Heart right ventricle (tissue), 16 donors: ENCODE measurements around the gene NPAS2. TPM values are rescaled to one million over a fixed set of nuclear protein-coding genes. Genes with fewer than 3 reads are reported as not detected.

Experiments used
- ATAC-seq, 8 donors: fragments of 200-7000 bp; cut with Tn5 transposase; one replicate each; pipeline ENCODE4 v1.9.1; 2020; ENCODE audit warnings: mild to moderate bottlenecking in 8 of 8, moderate library complexity in 8 of 8, moderate number of reproducible peaks in 1 of 8
- DNase-seq, 2 donors: peaks; one replicate each; pipeline ENCODE4 v3.0.0-alpha.2; 2020
- H3K27ac ChIP-seq, 10 donors: fragments of 200-600 bp; sonication (generic) in 2 of 10; one replicate each; pipeline versions ENCODE4 v1.5.0 to v1.8.0; 2020 to 2022; ENCODE audit warnings: mild to moderate bottlenecking in 3 of 10
- H3K27me3 ChIP-seq, 7 donors: fragments of 200-600 bp; one replicate each; pipeline ENCODE4 v1.8.0; 2021 to 2022; ENCODE audit warnings: mild to moderate bottlenecking in 2 of 7
- H3K36me3 ChIP-seq, 9 donors: fragments of 200-600 bp; sonication (generic) in 1 of 9; one replicate each; pipeline versions ENCODE4 v1.5.0 to v1.8.0; 2020 to 2022; ENCODE audit warnings: mild to moderate bottlenecking in 2 of 9
- H3K4me1 ChIP-seq, 9 donors: fragments of 200-600 bp; sonication (generic) in 1 of 9; one replicate each; pipeline versions ENCODE4 v1.5.0 to v1.8.0; 2020 to 2022; ENCODE audit warnings: mild to moderate bottlenecking in 4 of 9
- H3K4me3 ChIP-seq, 10 donors: fragments of 200-600 bp; sonication (generic) in 2 of 10; one replicate each; pipeline versions ENCODE4 v1.5.0 to v1.8.0; 2020 to 2022; ENCODE audit warnings: mild to moderate bottlenecking in 7 of 10, moderate library complexity in 2 of 10
- H3K9me3 ChIP-seq, 11 donors: fragments of 200-600 bp in 10 of 11; sonication (generic) in 2 of 11; one replicate each; pipeline versions ENCODE4 v1.5.0 to v1.8.0; 2013 to 2022; ENCODE audit warnings: mild to moderate bottlenecking in 2 of 11, control low read depth in 1 of 11, moderate library complexity in 1 of 11
- WGBS, 2 donors: extraction: QIAGEN DNeasy Blood & Tissue Kit; methylation state at CpG; one replicate each; pipeline ENCODE4 v1.1.7; 2013; ENCODE audit warnings: inconsistent platforms in 1 of 2; 5-methylcytosine and 5-hydroxymethylcytosine counted together
- intact Hi-C, 10 donors: fragments of 100-400 bp; cut with DNase I; formaldehyde crosslinking; loops; one replicate each; pipeline versions ENCODE4 v1.11.1 to v1.14.2; 2022
- polyA plus RNA-seq, 2 donors: library from polyadenylated mRNA; stranded (reverse); fragments of 200-250 nt; gene quantifications; one replicate each; pipeline ENCODE4 v1.2.3, GENCODE V29; 2013
- total RNA-seq, 10 donors: library from RNA; stranded (reverse); fragmentation: NEBNext Ultra II Directional in 3 of 10; extraction: Animal tissue kit (Norgen Biotek cat#: 25700) in 3 of 10; gene quantifications; one replicate each; pipeline versions ENCODE4 v1.2.1 to v1.2.4, GENCODE V29; 2021 to 2023
- TF ChIP-seq, protein P1 (sequence below), 9 donors: fragments of 200-600 bp; sonication (generic) in 2 of 9; IDR thresholded peaks; one replicate each; pipeline versions ENCODE4 v1.5.0 to v1.8.0; 2021 to 2022; ENCODE audit warnings: antibody characterized with exemption in 9 of 9, mild to moderate bottlenecking in 5 of 9, moderate library complexity in 1 of 9
- donor health status: Arrhythmogenic right ventricular cardiomyopathy.
- donor health status: ischemic (EF 13 %, LVEDD 7.1; RV severe dilation, severe dysfunction).
- donor health status: healthy with polysubstance abuse.
- donor health status: DM: no; HTN: yes; CAD: no.
- donor health status: DM: no; HTN: no; CAD: no.
- donor health status: ischemic (EF 25% LVEDD 6.9; RV normal size, moderate dysfunction).
- donor health status: ischemic (EF 25% LVEDD 5.7; RV mildly dilated, moderate dysfunction).
- donor health status: healthy.
- donor health status: DM: yes; HTN: yes; CAD: no.
- donor health status: Ischemic cardiomyopathy.
- donor health status: ischemic (EF 35%, LVEDD 5.7; RV mildly dilated, moderate dysfunction).
- donor health status: nonischemic (EF 11% LVEDD 7.7; RV severe dilation, severe dysfunction).
- donor health status: DM: yes; HTN: yes; CAD: no.
- donor health status: PGD.
- donor health status: ischemic (EF 29% LVEDD 5.4; RV normal size, mild dysfunction).
- donor health status: nonischemic (EF 23%, LVEDD 6.1; RV moderate dilation, normal function).

The NPAS2 gene
- total and polyA plus RNA-seq, 12 donors: 32.1 to 70.1 (median 41.2) TPM

DNA sequence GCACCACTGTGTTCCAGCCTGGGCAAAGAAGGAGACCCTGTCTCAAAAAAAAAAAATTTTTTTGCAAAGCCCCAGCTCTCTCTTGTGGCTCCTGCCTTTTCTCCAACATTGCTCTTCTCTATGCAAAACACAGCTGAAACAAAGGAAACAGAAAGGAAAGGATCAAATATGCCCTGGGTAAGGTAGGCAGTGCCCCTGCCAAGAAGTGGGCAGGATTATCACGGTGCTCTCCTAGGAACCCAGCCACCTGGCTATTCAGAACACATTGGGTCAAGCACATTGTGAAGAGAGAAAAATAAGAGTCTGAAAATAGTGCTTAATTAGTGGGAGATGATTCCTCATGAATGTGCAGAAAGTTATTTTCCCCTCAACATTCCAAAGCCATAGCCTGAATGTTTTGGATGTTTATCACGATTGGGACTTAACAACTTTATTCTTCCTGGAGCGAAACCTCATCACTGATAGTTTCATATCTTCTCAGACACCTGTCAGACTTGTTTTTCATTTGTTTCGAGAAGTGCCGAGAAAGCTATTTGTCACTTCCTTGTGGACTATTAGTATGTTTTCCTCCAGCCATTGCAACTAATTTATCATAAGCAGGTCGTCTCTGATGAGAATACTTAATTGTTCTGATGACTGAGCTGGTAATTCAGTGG lies 139.4 kb downstream of the NPAS2 start:
- H3K9me3 ChIP-seq: no peaks in the 10 kb centered on the region
- H3K4me3 ChIP-seq: no peak overlapping the region
- intact Hi-C loops: no loop called here
- H3K27me3 ChIP-seq: no peaks in the 10 kb centered on the region
- DNase-seq (no peak), ATAC-seq (no peak)
- H3K27ac ChIP-seq: no peak overlapping the region
- H3K36me3 ChIP-seq: peaks cover 0 to 5% (median 0%) of the 10 kb centered on the region in 9 donors
- H3K4me1 ChIP-seq: peaks cover 4 to 46% (median 33%) of the 10 kb centered on the region in 9 donors
- TF ChIP-seq, protein P1, sequence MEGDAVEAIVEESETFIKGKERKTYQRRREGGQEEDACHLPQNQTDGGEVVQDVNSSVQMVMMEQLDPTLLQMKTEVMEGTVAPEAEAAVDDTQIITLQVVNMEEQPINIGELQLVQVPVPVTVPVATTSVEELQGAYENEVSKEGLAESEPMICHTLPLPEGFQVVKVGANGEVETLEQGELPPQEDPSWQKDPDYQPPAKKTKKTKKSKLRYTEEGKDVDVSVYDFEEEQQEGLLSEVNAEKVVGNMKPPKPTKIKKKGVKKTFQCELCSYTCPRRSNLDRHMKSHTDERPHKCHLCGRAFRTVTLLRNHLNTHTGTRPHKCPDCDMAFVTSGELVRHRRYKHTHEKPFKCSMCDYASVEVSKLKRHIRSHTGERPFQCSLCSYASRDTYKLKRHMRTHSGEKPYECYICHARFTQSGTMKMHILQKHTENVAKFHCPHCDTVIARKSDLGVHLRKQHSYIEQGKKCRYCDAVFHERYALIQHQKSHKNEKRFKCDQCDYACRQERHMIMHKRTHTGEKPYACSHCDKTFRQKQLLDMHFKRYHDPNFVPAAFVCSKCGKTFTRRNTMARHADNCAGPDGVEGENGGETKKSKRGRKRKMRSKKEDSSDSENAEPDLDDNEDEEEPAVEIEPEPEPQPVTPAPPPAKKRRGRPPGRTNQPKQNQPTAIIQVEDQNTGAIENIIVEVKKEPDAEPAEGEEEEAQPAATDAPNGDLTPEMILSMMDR (IDR thresholded peaks at IDR 0.05): no peak
- WGBS, 2 donors: 37 to 42% methylated on average over 6 of the region's 6 CpGs

DNA sequence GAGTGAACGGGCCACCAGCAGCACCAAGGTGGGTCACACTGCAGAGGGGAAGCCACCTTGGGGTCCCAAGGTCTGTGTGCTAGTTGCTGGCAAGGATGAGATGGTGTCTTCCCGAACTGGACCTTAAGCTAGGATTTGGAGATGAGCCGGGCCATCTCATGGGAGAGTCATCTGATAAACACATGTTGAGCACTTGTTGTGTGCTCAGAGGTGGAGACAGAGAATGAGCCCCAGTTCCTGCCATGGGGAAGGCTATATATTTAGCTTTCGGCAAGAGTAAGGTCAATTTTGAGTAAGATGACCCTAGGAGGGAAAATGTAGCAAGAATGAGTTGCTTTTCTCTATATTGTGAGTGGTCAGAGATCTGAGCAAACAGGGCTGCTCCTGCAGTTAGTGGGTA lies 140.7 kb downstream of the NPAS2 start:
- no peaks in the 10 kb centered on the region for H3K27me3 ChIP-seq
- intact Hi-C loops: no loop called here
- H3K36me3 ChIP-seq: peaks cover 0 to 15% (median 0%) of the 10 kb centered on the region in 9 donors
- no peak overlapping the region for H3K4me3 ChIP-seq
- no peak overlapping the region for H3K27ac ChIP-seq
- ATAC-seq (no peak), DNase-seq (no peak)
- H3K4me1 ChIP-seq: peaks cover 4 to 41% (median 29%) of the 10 kb centered on the region in 9 donors
- H3K9me3 ChIP-seq: no peaks in the 10 kb centered on the region
- 87 to 93% methylated on average over 4 of the region's 4 CpGs for WGBS, 2 donors
- TF ChIP-seq, protein P1 (IDR thresholded peaks at IDR 0.05): no peak

DNA sequence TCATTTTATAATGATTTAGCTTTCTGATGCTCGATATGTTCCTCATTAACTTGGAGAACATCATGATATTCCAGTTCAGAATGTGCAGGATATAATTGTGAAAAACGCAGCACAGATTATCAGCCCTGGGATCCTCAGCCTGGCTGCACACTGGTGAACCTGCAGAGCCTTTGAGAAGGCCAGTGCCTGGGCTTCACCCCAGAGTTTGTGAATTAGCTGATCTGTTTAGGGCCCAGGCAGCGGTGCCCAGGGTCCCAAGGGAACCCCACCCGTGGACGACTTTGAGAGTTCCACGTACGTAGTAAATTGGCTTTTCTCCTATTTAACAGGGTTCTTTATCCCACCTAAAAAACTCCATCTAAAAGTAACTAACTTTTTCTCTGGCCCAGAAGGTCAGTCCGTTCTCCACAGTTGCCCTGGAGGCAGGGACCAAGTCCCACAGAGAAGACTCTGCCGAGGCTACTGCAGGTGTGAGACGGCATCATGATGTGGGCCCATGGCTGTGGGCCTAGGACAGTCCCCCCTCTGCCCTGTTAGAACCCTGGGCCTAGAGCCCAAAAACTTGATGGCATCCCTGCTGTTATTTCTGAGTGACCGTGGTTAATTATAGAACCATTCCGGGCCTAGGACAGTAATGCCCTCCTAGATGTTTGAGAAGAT lies 142.6 kb downstream of the NPAS2 start:
- Histone ChIP-seq H3K4me1 (peaks cover 4 to 36% (median 28%) of the 10 kb centered on the region in 9 donors), H3K27ac (peak overlapping the region in 2 of 10 donors; percentile 6 to 7), H3K27me3 (no peaks in the 10 kb centered on the region), H3K4me3 (no peak overlapping the region), H3K36me3 (peaks cover 0 to 27% (median 0%) of the 10 kb centered on the region in 9 donors), H3K9me3 (no peaks in the 10 kb centered on the region)
- peak in 4 of 8 donors; percentile 24 to 51 (median 44) for ATAC-seq
- WGBS, 2 donors: 71 to 76% methylated on average over 12 of the region's 12 CpGs
- intact Hi-C loops: no loop called here
- no peak for DNase-seq
- TF ChIP-seq, protein P1 (IDR thresholded peaks at IDR 0.05): no peak

DNA sequence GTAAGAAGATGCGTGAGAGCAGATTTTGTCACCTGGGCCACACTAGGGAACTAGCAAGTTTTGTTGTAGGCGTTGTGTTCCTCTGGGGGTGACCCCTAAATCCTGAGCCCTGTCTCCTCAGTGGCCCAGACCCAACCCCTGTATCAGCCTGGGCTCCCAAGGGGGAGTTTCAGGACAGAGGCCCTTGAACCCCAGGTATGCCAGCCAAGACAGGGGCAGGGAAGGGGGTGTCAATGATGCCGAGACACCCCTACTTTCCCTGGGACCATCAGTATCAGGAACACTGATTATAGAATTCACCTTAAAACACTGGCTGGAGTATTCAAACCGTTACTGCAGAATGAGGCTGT lies 143.1 kb downstream of the NPAS2 start:
- ATAC-seq: peak in 1 of 8 donors; percentile 8
- DNase-seq: no peak
- TF ChIP-seq, protein P1 (IDR thresholded peaks at IDR 0.05): no peak
- H3K27me3 ChIP-seq: no peaks in the 10 kb centered on the region
- peaks cover 0 to 32% (median 4%) of the 10 kb centered on the region in 9 donors for H3K36me3 ChIP-seq
- 89 to 93% methylated on average over 4 of the region's 4 CpGs for WGBS, 2 donors
- intact Hi-C loops: no loop called here
- peaks cover 3 to 36% (median 24%) of the 10 kb centered on the region in 9 donors for H3K4me1 ChIP-seq
- no peak overlapping the region for H3K27ac ChIP-seq
- no peak overlapping the region for H3K4me3 ChIP-seq
- no peaks in the 10 kb centered on the region for H3K9me3 ChIP-seq
